IPS-11a (cell line): ENCODE measurements around the gene PHF12.
"Not testable (repeated sequence)": the region's sequence is repeated elsewhere in the genome, so short reads cannot be mapped to it uniquely, and the experiment has no call there.

Source experiments
- H3K4me3 ChIP-seq: one replicate; pipeline ENCODE4 v1.5.1; 2013; ENCODE audit warnings: low read depth, low read length, control low read depth

The PHF12 gene

GRCh38 chr17:28885951-28886350 lies 65.4 kb downstream of the PHF12 start:
- no peak overlapping the region for H3K4me3 ChIP-seq

GRCh38 chr17:28885363-28885762 lies 66.0 kb downstream of the PHF12 start:
- H3K4me3 ChIP-seq: no peak overlapping the region

GRCh38 chr17:28883967-28884702 lies 67.2 kb downstream of the PHF12 start:
- H3K4me3 ChIP-seq: no peak overlapping the region

- no peak overlapping the region for H3K4me3 ChIP-seq
Measured at GRCh38 chr17:28882154-28882895, 69.0 kb downstream of the PHF12 start.

- H3K4me3 ChIP-seq: no peak overlapping the region
Measured at GRCh38 chr17:28881533-28882056, 69.7 kb downstream of the PHF12 start.

- H3K4me3 ChIP-seq: no peak overlapping the region
Measured at GRCh38 chr17:28880572-28880945, 70.8 kb downstream of the PHF12 start.

- no peak overlapping the region for H3K4me3 ChIP-seq
Measured at GRCh38 chr17:28879886-28880571, 71.3 kb downstream of the PHF12 start.

GRCh38 chr17:28878981-28879380 lies 72.3 kb downstream of the PHF12 start:
- H3K4me3 ChIP-seq: no peak overlapping the region

GRCh38 chr17:28878158-28878910 lies 73.0 kb downstream of the PHF12 start:
- no peak overlapping the region for H3K4me3 ChIP-seq

- H3K4me3 ChIP-seq: not testable (repeated sequence)
Measured at GRCh38 chr17:28877150-28877711, 74.1 kb downstream of the PHF12 start.

GRCh38 chr17:28875848-28876550 lies 75.3 kb downstream of the PHF12 start:
- H3K4me3 ChIP-seq: no peak overlapping the region

GRCh38 chr17:28874750-28875149 lies 76.6 kb downstream of the PHF12 start:
- no peak overlapping the region for H3K4me3 ChIP-seq

GRCh38 chr17:28873839-28874238 lies 77.5 kb downstream of the PHF12 start:
- H3K4me3 ChIP-seq: no peak overlapping the region

GRCh38 chr17:28871056-28871579 lies 80.2 kb downstream of the PHF12 start:
- H3K4me3 ChIP-seq: no peak overlapping the region

- no peak overlapping the region for H3K4me3 ChIP-seq
Measured at GRCh38 chr17:28867276-28867675, 84.0 kb downstream of the PHF12 start.

GRCh38 chr17:28865946-28866752 lies 85.2 kb downstream of the PHF12 start:
- no peak overlapping the region for H3K4me3 ChIP-seq

GRCh38 chr17:28864991-28865849 lies 86.1 kb downstream of the PHF12 start:
- H3K4me3 ChIP-seq: no peak overlapping the region

GRCh38 chr17:28863953-28864352 lies 87.4 kb downstream of the PHF12 start:
- H3K4me3 ChIP-seq: no peak overlapping the region
